Panc1 (cell line): Measurements from ENCODE around the gene TSKS.

Source experiments
- CTCF ChIP-seq: fragments of 450-650 bp; IDR thresholded peaks from 2 replicates; pipeline ENCODE4 v1.5.1; 2017; ENCODE audit warnings: mild to moderate bottlenecking
- POLR2AphosphoS5 ChIP-seq: IDR thresholded peaks from 2 replicates; pipeline ENCODE4 v1.6.1; 2012; ENCODE audit warnings: mild to moderate bottlenecking, low read depth, low read length, moderate library complexity
- SIN3A ChIP-seq: IDR thresholded peaks from 2 replicates; pipeline ENCODE4 v1.6.1; 2012; ENCODE audit warnings: low read depth, mild to moderate bottlenecking, low read length, moderate library complexity, borderline replicate concordance; ENCODE audit not compliant: insufficient read depth

- TF ChIP-seq CTCF (no peak), POLR2AphosphoS5 (no peak), SIN3A (no peak)
These were observed 62.5 kb downstream of the TSKS start for GRCh38 chr19:49700563-49700962.
